GM12878 (cell line): ENCODE measurements around the gene HSD17B11. TPM values are rescaled to one million over a fixed set of nuclear protein-coding genes. Genes with fewer than 3 reads are reported as not detected.
A peak's percentile ranks its signal among the peaks of the same experiment; 100 is the strongest.

Experiments
- ATAC-seq: fragments of 200-7000 bp; cut with Tn5 transposase; 3 replicates; pipeline ENCODE4 v1.9.1; 2020; ENCODE audit warnings: mild to moderate bottlenecking, moderate library complexity
- BruUV-seq: library from RNA; stranded (reverse); fragments of 400-500 nt; replicated peaks from 2 replicates; lab custom pipeline; 2021; lab: Mats Ljungman, UMichigan
- CTCF ChIA-PET: fragments of 300-600 bp; sonication (Branson Sonifier 250); formaldehyde crosslinking; extraction: SDS; loops from one replicate; lab custom pipeline; 2021; ENCODE audit warnings: inconsistent platforms; lab: Yijun Ruan, JAX
- POLR2A ChIA-PET: fragments of 350-600 bp; formaldehyde crosslinking; extraction: SDS; loops from one replicate; lab custom pipeline; 2021; ENCODE audit warnings: inconsistent platforms; lab: Charles Lee
- RAD21 ChIA-PET: fragments of 300-600 bp; sonication (Branson Sonifier 250); formaldehyde crosslinking; loops from one replicate; lab custom pipeline; 2023; ENCODE audit warnings: antibody characterized with exemption; ENCODE audit not compliant: unreplicated experiment; lab: Charles Lee
- SMC1A ChIA-PET: fragments of 300-600 bp; sonication (Branson Sonifier 250); formaldehyde crosslinking; loops from one replicate; lab custom pipeline; 2023; ENCODE audit not compliant: unreplicated experiment, uncharacterized antibody; lab: Charles Lee
- DNase-seq: peaks from one replicate; pipeline ENCODE4 v3.0.0-alpha.2; 2011; ENCODE audit warnings: low read depth, low spot score
- FAIRE-seq: peaks from 3 replicates; lab custom pipeline; 2011; peaks lifted over from hg19 to GRCh38; lab: Jason Lieb, UNC
- H2AFZ ChIP-seq: 2 replicates; pipeline ENCODE4 v1.6.0; 2011; ENCODE audit warnings: low read depth, low read length, control low read depth; ENCODE audit not compliant: control insufficient read depth
- H3K27ac ChIP-seq: 2 replicates; pipeline ENCODE4 v1.5.1; 2011; ENCODE audit warnings: control low read depth; ENCODE audit not compliant: control insufficient read depth, insufficient read depth
- H3K27me3 ChIP-seq, 2 experiments: replicated peaks in 1 of 2; 2 replicates each; pipeline versions ENCODE4 v1.6.0 to v1.6.1; 2011; ENCODE audit warnings: low read length in 1 of 2; ENCODE audit not compliant: control insufficient read depth in 2 of 2, insufficient read depth in 2 of 2
- H3K36me3 ChIP-seq, 2 experiments: 2 replicates each; pipeline ENCODE4 v1.5.1; 2011; ENCODE audit warnings: low read length in 1 of 2; ENCODE audit not compliant: control insufficient read depth in 2 of 2, insufficient read depth in 2 of 2
- H3K4me1 ChIP-seq: 2 replicates; pipeline ENCODE4 v1.6.1; 2011; ENCODE audit warnings: mild to moderate bottlenecking, low read length, moderate library complexity, mixed read lengths; ENCODE audit not compliant: control insufficient read depth, insufficient read depth
- H3K4me2 ChIP-seq: 2 replicates; pipeline ENCODE4 v1.6.0; 2011; ENCODE audit warnings: control low read depth; ENCODE audit not compliant: control insufficient read depth, insufficient read depth
- H3K4me3 ChIP-seq: fragments of 200-600 bp; sonication (generic); 2 replicates; pipeline ENCODE4 v1.5.1; 2016
- H3K79me2 ChIP-seq: 2 replicates; pipeline ENCODE4 v1.6.0; 2011; ENCODE audit warnings: low read length; ENCODE audit not compliant: control insufficient read depth, insufficient read depth
- H3K9ac ChIP-seq: 2 replicates; pipeline ENCODE4 v1.8.0; 2011; ENCODE audit warnings: low read length, control low read depth, mixed read lengths; ENCODE audit not compliant: control insufficient read depth, insufficient read depth
- H3K9me3 ChIP-seq: replicated peaks from 3 replicates; pipeline ENCODE4 v1.5.1; 2011; ENCODE audit warnings: mild to moderate bottlenecking, low read length; ENCODE audit not compliant: control insufficient read depth, insufficient read depth
- H4K20me1 ChIP-seq: 2 replicates; pipeline ENCODE4 v1.6.0; 2011; ENCODE audit not compliant: control insufficient read depth, insufficient read depth
- ATF7 ChIP-seq: fragments of 450-650 bp; IDR thresholded peaks from 2 replicates; pipeline ENCODE4 v1.6.1; 2016; ENCODE audit warnings: low read depth, mild to moderate bottlenecking
- IRF4 ChIP-seq: IDR thresholded peaks from 2 replicates; pipeline ENCODE4 v1.6.1; 2011; ENCODE audit warnings: low read depth, low read length
- POLR2AphosphoS2 ChIP-seq: IDR thresholded peaks from 2 replicates; pipeline ENCODE4 v1.6.1; 2011; ENCODE audit warnings: low read depth, mild to moderate bottlenecking, low read length, improper control_type of control experiment, moderate library complexity
- POU2F2 ChIP-seq: IDR thresholded peaks from 3 replicates; pipeline ENCODE4 v1.6.1; 2011; ENCODE audit warnings: low read depth, mild to moderate bottlenecking, low read length, borderline replicate concordance
- RAD21 ChIP-seq: IDR thresholded peaks from 2 replicates; pipeline ENCODE4 v1.6.1; 2011; ENCODE audit warnings: mild to moderate bottlenecking, low read depth, low read length, moderate library complexity; ENCODE audit not compliant: insufficient read depth
- RAD51 ChIP-seq: fragments of 450-650 bp; IDR thresholded peaks from 2 replicates; pipeline ENCODE4 v1.6.1; 2016; ENCODE audit warnings: moderate library complexity, mild to moderate bottlenecking, inconsistent platforms
- WGBS: methylation state at CpG from one replicate; pipeline ENCODE4 v1.1.6; 2016; ENCODE audit warnings: low lambda C conversion rate; ENCODE audit not compliant: insufficient replicate concordance, insufficient coverage; ENCODE audit errors: missing lambda C conversion rate; 5-methylcytosine and 5-hydroxymethylcytosine counted together
- in situ Hi-C: fragments of 300-500 bp; cut with MboI; formaldehyde crosslinking; loops from 9 replicates; pipeline ENCODE4 v1.14.3; 2018; ENCODE audit warnings: mixed read lengths
- intact Hi-C: fragments of 100-400 bp; cut with micrococcal nuclease; formaldehyde crosslinking; loops from one replicate; pipeline ENCODE4 v1.14.2; 2022; ENCODE audit not compliant: unreplicated experiment
- polyA plus RNA-seq, 11 experiments: library from polyadenylated mRNA; depleted of rRNA in 4 of 11; unstranded in 6 of 11; stranded (reverse) in 5 of 11; fragments of >200 nt; fragmentation: Nextera tagmentation in 4 of 11; fragmentation: Illumina TruSeq in 1 of 11; extraction: Ambion mirVana in 4 of 11; extraction: Trizol in 1 of 11; gene quantifications; 1 replicate in 1 of 11; 2 replicates in 10 of 11; pipeline versions ENCODE4 v1.2.1 to v1.2.3, GENCODE V29; 2011 to 2016; ENCODE audit warnings: inconsistent platforms in 2 of 11, missing spikeins in 2 of 11, low read depth in 1 of 11
- total RNA-seq, 4 experiments: library from RNA; depleted of rRNA in 3 of 4; stranded (reverse); fragments of >200 nt in 3 of 4; fragmentation: Illumina TruSeq in 1 of 4; extraction: Trizol in 1 of 4; gene quantifications; 2 replicates each; pipeline versions ENCODE4 v1.2.1 to v1.2.3, GENCODE V29; 2013 to 2021
- TF ChIP-seq, protein P1 (sequence below): fragments of 450-650 bp; IDR thresholded peaks from 2 replicates; pipeline ENCODE4 v1.6.1; 2016; ENCODE audit warnings: mild to moderate bottlenecking, moderate library complexity, borderline replicate concordance
- TF ChIP-seq, protein P2 (sequence below), 3 experiments: IDR thresholded peaks in 2 of 3; conservative IDR thresholded peaks in 1 of 3; 2 replicates each; pipeline ENCODE4 v1.5.1; 2011; ENCODE audit warnings: low read depth in 3 of 3, low read length in 3 of 3, mild to moderate bottlenecking in 3 of 3, control low read depth in 2 of 3, moderate library complexity in 2 of 3, inconsistent platforms in 1 of 3, mixed read lengths in 1 of 3; ENCODE audit not compliant: control insufficient read depth in 2 of 3, insufficient read depth in 1 of 3; ENCODE audit errors: extremely low read depth in 1 of 3

Gene HSD17B11
- total and polyA plus RNA-seq, 10 of the 15 experiments (the other 5 are each of a cell fraction or from before 2014, with no cell fraction given) = 10.3 to 29.5 (median 17.7) TPM

DNA sequence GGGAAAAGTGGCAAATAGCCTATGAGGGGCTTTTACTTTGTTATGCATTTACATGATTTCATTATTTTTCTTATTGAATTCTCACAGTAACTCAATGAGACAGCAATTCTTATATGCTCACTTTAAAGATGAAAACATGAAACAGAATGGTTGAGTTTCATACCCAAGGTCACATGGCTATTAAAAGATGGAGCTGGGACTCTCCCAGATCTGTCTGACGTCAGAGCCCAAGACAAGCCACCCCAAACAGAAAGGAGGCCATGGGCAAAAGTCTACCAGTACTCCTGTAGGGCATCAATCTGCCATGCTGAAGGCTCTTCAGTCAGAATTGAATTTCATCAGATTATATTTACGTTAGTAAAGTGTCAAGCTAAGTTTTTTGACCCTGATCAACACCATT lies 13.2 kb downstream of the HSD17B11 start:
- DNase-seq (no peak), FAIRE-seq (no peak), ATAC-seq (peak; percentile 95)
- in situ Hi-C loops = loop anchor here (5.0 kb wide), 1 partner anchor 84 kb away; no protein-coding TSS in a partner anchor
- Histone ChIP-seq H2AFZ (no peak overlapping the region), H3K27me3 (no peaks in the 10 kb centered on the region), H4K20me1 (no peaks in the 10 kb centered on the region), H3K4me1 (no peaks in the 10 kb centered on the region), H3K27ac (no peak overlapping the region), H3K36me3 (peaks cover 0 to 1% of the 10 kb centered on the region in 2 experiments; a peak in 2 of 4 replicates), H3K79me2 (no peaks in the 10 kb centered on the region), H3K4me3 (no peak overlapping the region), H3K9me3 (no peaks in the 10 kb centered on the region), H3K9ac (no peak overlapping the region), H3K4me2 (no peak overlapping the region)
- RAD21 ChIA-PET = interaction anchor here (1.3 to 4.4 kb wide), 3 partner anchors 11 to 89 kb away, joined by 3 to 80 read pairs (median 10); partner anchors contain the start of gene HSD17B11
- 50% methylated on average over 2 of the region's 2 CpGs for WGBS
- POLR2A ChIA-PET = interaction anchor here (1.1 to 1.3 kb wide), 2 partner anchors 13 to 15 kb away, joined by 4 to 5 read pairs; partner anchors contain the start of gene HSD17B11
- SMC1A ChIA-PET = interaction anchor here (0.9 to 7.2 kb wide), 5 partner anchors 12 to 90 kb away, joined by 3 to 110 read pairs (median 3); partner anchors contain the start of genes HSD17B11 and NUDT9
- intact Hi-C loops = no loop called here
- TF ChIP-seq ATF7 (0 out of 2 replicates have a peak, but pooled peaks have one; percentile 11), IRF4 (no peak), RAD51 (0 out of 2 replicates have a peak, but pooled peaks have one; percentile 43)
- CTCF ChIA-PET = interaction anchor here (0.6 to 8.4 kb wide), 8 partner anchors 14 to 1909 kb away, joined by 3 to 201 read pairs (median 11); partner anchors contain the start of genes HSD17B11 and NUDT9
- no TSS peak for BruUV-seq

DNA sequence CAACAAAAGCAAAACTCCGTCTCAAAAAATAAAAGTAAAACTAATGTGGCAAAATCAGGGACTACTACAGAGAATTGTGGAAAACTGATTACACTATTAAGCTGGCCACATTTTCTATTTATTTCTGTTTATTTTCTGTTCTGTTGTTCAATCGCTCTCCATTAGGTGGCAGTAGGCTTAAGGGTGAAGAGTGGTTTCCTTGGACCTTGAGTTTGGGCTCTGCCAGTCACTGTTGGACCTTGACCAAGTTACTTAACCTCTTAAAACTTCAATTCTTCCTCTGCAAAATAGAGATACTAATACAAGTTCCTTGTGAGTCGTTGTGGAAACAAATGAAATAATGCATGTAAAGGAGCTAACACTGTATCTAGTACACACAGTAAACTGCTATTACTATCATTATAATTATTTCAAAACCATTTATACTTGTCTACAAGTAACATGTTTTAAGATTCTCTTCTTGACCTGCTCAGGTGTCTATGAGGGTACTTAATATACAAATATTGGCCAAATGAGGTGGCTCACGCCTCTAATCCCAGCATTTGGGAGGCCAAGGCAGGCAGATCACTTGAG lies 15.2 kb downstream of the HSD17B11 start:
- ChIA-PET RAD21 (interaction anchor here (0.6 to 4.4 kb wide), 10 partner anchors 11 to 101 kb away, joined by 3 to 80 read pairs (median 4); partner anchors contain the start of gene HSD17B11), CTCF (interaction anchor here (0.6 to 8.4 kb wide), 30 partner anchors 9 to 1015 kb away, joined by 3 to 201 read pairs (median 5); partner anchors contain the start of genes HSD17B11 and NUDT9), SMC1A (interaction anchor here (0.6 to 7.2 kb wide), 17 partner anchors 10 to 224 kb away, joined by 3 to 110 read pairs (median 5); partner anchors contain the start of genes HSD17B11 and NUDT9), POLR2A (no interaction called here)
- Histone ChIP-seq H3K4me3 (no peak overlapping the region), H3K27me3 (no peaks in the 10 kb centered on the region), H3K4me2 (no peak overlapping the region), H2AFZ (no peak overlapping the region), H3K9me3 (no peaks in the 10 kb centered on the region), H3K36me3 (peaks cover 1 to 8% of the 10 kb centered on the region in 2 experiments; a peak in 2 of 4 replicates), H3K4me1 (no peaks in the 10 kb centered on the region), H3K9ac (no peak overlapping the region), H4K20me1 (no peaks in the 10 kb centered on the region), H3K79me2 (no peaks in the 10 kb centered on the region), H3K27ac (no peak overlapping the region)
- no peak for DNase-seq
- no TSS peak for BruUV-seq
- FAIRE-seq = peak; percentile 83
- peak; percentile 81 for ATAC-seq
- intact Hi-C loops = loop anchor here (1.0 to 2.0 kb wide), 2 partner anchors 51 to 89 kb away; no protein-coding TSS in a partner anchor
- in situ Hi-C loops = loop anchor here (5.0 kb wide), 1 partner anchor 86 kb away; no protein-coding TSS in a partner anchor
- WGBS = 51% methylated on average over 4 of the region's 4 CpGs
- TF ChIP-seq, protein P1, sequence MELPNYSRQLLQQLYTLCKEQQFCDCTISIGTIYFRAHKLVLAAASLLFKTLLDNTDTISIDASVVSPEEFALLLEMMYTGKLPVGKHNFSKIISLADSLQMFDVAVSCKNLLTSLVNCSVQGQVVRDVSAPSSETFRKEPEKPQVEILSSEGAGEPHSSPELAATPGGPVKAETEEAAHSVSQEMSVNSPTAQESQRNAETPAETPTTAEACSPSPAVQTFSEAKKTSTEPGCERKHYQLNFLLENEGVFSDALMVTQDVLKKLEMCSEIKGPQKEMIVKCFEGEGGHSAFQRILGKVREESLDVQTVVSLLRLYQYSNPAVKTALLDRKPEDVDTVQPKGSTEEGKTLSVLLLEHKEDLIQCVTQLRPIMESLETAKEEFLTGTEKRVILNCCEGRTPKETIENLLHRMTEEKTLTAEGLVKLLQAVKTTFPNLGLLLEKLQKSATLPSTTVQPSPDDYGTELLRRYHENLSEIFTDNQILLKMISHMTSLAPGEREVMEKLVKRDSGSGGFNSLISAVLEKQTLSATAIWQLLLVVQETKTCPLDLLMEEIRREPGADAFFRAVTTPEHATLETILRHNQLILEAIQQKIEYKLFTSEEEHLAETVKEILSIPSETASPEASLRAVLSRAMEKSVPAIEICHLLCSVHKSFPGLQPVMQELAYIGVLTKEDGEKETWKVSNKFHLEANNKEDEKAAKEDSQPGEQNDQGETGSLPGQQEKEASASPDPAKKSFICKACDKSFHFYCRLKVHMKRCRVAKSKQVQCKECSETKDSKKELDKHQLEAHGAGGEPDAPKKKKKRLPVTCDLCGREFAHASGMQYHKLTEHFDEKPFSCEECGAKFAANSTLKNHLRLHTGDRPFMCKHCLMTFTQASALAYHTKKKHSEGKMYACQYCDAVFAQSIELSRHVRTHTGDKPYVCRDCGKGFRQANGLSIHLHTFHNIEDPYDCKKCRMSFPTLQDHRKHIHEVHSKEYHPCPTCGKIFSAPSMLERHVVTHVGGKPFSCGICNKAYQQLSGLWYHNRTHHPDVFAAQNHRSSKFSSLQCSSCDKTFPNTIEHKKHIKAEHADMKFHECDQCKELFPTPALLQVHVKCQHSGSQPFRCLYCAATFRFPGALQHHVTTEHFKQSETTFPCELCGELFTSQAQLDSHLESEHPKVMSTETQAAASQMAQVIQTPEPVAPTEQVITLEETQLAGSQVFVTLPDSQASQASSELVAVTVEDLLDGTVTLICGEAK = no peak
- TF ChIP-seq RAD21 (peak; percentile 86), POU2F2 (no peak), POLR2AphosphoS2 (no peak)
- TF ChIP-seq, protein P2, sequence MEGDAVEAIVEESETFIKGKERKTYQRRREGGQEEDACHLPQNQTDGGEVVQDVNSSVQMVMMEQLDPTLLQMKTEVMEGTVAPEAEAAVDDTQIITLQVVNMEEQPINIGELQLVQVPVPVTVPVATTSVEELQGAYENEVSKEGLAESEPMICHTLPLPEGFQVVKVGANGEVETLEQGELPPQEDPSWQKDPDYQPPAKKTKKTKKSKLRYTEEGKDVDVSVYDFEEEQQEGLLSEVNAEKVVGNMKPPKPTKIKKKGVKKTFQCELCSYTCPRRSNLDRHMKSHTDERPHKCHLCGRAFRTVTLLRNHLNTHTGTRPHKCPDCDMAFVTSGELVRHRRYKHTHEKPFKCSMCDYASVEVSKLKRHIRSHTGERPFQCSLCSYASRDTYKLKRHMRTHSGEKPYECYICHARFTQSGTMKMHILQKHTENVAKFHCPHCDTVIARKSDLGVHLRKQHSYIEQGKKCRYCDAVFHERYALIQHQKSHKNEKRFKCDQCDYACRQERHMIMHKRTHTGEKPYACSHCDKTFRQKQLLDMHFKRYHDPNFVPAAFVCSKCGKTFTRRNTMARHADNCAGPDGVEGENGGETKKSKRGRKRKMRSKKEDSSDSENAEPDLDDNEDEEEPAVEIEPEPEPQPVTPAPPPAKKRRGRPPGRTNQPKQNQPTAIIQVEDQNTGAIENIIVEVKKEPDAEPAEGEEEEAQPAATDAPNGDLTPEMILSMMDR (IDR thresholded peaks at IDR 0.05 in 2 of 3, conservative IDR thresholded peaks at IDR 0.05 in 1 of 3; ENCODE audit: control insufficient read depth in 2 of 3, extremely low read depth in 1 of 3, insufficient read depth in 1 of 3, low read depth in 3 of 3, low read length in 3 of 3) = peak; percentile 64 to 76 (median 65)
